ENCODE data around the gene NDRG4.
"Not testable (repeated sequence)": the region's sequence is repeated elsewhere in the genome, so short reads cannot be mapped to it uniquely, and the experiment has no call there.

The NDRG4 gene

DNA sequence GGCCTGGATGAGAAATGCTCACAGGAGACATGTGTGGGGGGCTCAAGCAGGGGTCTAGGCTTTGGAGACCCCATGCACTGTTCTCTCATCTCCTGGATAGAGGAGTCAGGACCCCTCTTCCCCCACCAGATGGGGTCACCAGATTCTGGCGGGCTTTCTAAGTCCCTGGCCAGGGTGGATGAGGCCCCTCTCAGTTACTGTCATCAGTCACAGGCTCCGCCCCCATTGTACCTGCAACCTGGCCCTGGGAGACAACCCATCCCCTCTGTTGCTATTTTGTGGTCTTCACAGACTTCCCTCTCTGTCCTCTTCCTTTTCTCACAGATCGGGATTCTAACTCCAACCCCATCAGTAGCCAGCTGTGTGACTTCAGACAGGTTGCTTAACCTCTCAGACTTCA, 33.5 kb upstream of the NDRG4 start:
- DNase-seq: no peak

DNA sequence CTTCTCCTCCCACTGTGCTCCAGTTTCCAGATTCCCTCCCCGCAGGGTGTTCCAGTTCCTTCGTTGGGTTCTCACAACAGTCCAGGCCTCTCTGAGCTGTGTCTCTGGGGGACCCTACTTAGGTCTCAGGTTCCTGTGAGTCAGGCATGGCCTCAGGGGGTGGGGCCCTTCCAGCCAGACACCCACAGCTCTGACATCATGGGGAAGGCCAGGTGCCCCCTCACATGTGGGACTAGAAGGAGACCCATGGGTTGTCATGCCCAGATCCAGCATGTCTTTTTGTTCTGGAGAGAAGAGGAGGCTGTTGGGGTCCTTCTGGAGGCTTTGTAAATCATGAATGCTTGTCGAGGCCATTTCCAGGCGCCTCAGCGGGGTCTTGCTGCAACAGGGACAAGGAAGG, 32.0 kb upstream of the NDRG4 start:
- DNase-seq: no peak

DNA sequence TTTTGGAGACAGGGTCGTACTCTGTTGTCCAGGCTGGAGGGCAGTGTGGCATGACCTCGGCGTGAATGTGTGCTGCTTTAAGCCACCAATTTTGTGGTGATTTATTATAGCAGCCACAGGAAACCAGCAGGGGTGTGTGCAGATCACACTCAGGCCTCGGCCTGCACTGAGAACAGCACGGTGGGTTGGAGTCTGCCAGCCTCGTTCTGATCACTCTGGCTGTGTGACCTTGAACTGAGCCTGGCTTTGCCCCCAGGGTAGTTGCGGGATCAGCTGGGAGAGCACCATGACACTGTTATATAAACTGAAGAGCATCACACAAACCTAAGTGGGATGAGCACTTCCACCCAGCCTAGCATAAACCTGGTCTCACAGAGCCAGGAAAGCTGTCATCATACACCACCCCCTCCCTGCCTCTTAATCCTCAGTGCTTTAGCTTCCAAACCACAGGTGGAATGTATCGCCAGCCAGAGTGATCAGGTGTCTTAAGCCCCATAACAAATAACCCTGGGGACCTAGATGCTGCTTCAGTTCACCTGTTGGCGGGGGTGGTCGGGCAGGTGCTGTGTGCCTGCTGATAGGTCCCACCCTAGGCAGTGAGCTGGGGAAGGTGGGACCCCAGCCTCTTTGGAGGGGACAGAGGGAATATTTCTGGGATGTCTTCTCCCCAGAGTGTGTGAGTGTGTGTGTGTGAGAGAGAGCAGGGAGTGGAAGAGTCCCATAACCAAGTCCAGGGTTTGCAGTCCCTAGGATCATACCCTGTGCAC, 28.6 kb upstream of the NDRG4 start:
- DNase-seq: no peak

DNA sequence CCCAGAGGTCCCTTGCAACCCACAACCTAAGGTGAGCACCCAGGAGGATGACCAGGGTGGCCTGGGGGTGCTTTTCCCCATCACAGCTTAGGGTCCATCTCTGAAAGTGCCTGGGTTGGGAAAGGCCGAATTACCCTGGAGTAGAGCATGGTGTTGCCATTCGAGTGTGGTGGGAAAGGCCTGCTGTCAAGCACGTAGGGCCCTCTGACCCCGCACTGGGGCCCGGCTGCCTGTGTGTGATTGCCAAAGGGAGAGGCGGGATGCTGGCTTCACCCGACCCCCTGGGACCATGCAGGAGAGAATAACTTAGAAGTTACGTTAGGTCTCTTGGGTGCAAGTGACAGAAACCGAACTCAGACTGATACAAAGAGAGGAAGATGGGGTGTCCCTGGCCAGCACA, 27.7 kb upstream of the NDRG4 start:
- DNase-seq: no peak

DNA sequence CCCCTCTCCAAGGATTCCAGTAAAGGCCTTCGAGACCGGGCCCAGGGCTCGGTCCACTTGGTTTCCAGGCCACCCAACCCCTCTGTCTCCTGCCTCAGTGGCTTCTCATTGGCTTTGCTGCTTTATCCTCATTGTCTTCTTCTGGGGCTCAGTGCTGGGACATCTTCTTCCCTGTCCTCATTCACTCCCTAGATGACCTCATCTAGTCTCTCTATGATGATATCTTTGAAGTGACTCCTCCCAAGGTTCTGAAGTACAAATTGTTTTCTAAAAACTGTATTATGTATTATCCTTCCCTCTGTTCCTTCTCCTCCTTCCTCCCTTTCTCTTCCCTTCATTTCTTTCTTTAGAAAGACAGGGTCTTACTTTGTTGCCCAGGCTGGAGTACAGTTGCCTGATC, 27.1 kb upstream of the NDRG4 start:
- DNase-seq: no peak

DNA sequence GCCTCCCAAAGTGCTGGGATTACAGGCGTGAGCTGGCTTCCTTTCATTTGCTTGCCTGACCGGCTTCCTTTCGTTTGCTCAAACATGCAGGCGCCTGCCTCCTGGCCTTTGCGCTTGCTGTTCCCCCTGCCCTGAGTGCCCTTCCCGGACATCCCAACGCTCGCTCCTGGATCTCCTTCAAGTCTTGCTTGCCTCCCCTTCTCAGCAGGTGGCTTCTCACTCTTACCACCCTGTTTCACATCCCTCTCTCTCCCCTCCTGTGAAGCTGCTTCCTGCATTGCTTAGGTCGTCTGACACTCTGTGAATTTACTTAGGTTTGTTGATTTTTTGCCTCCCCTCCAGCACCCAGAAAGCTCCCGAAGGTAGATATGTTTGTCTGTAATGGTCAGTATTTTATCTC, 25.6 kb upstream of the NDRG4 start:
- DNase-seq: no peak

DNA sequence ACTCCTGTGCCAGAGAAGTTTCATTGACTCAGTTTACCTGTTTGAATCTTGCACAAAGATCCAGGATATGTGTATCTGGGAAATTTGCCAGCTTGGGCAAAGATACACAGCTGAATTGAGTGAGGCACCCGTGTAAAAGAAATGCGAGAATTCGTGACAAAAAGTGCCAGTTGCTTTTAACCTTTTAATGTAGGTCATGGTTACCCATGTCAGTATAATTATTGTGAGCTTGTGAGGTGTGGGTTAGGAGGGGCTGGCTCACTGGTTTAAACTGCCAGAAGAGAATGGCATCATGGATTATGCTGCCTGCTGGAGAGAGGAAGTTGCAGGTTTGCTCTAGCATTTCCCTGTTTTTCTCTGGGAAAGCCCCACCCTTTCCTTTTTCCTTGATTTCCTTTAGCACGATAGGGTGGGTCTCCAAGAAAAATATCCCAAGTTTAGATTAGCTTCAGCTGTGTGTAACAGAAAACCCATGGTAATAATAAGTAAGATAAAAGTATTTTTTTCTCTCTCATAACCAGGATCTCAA, 24.8 kb upstream of the NDRG4 start:
- DNase-seq: no peak

DNA sequence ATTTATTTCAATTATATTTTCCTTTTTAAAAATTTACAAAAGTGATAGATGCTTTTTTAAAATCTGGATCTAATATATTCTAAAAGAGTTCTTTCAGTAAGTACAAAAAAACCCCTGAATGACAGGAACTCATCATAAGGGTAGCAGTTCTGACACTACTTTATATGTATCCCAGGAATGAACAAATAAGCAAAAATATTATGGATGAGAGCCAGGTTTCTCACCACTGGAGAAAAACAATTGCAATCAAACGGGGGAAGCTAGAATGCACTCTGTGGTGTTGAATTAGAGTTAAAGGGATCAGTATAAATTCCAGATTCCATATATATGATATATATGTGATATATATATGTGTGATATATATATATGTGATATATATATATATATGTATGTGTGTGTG, 23.2 kb upstream of the NDRG4 start:
- no peak for DNase-seq

DNA sequence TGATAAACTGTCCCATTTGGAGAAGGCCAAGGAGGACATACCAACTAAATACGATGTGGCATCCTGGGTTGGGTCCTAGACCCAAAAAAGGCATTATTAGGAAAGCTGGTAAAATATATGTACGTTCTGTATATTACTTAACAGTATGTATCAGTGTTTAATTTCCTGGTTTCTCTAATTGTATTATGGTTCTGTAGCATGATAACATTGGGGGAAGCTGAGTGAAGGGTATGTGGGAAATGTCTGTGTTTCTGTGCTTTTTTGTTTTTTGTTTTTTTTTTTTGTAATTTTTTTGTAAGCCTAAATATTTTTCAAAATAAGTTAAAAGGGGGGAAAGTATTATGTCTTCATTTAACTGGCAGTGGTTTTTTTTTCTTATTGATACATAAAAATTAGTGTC, 21.5 kb upstream of the NDRG4 start:
- DNase-seq: no peak

DNA sequence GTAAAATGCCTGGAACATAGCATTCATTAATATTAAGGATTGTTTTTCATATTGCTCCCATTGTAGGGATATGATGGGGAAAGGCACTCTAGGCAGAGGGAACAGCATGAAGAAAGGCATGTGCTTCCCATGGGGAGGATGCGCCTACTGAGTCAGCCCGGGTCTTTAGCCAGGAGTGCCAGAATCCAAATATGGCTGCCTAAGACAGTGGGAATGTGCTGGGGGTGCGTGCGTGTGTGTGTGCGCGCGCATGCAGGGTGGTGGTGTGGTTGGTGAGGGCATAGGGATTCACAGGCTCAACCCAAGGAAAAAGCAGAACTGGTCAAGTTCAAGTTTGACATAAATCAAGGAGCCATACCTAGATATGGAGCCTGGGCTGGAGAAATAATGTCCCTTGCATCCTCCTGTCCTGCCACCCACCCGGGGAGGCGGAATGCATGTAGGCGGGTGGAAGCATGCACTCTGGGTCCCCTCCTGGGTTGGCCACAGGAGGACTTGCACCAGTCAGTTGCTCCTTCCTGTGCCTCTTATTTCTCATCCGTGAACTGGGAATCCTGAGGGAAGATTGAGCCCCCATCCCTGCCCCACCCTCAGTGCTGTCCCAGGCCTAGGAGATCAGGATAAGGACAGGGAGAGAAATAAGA, 18.6 kb upstream of the NDRG4 start:
- no peak for DNase-seq

DNA sequence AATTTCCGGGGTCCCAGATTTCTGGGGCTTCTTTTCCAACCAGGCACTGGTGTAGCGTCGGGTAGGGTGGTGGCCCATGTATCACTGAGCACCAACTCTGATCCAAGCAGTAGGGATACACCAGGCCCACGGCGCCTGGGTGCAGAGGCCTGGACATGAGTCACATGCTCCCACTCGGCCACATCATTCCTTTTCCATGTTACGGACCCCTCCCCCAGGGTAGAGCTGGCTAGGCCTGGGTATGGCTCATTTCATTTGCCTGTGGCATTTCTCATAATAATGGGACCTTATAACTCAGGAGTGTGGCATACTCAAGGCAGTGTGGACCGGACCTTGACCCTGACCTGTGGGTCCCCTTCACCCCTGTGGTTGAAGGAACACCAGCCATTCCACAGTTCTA, 18.0 kb upstream of the NDRG4 start:
- no peak for DNase-seq

DNA sequence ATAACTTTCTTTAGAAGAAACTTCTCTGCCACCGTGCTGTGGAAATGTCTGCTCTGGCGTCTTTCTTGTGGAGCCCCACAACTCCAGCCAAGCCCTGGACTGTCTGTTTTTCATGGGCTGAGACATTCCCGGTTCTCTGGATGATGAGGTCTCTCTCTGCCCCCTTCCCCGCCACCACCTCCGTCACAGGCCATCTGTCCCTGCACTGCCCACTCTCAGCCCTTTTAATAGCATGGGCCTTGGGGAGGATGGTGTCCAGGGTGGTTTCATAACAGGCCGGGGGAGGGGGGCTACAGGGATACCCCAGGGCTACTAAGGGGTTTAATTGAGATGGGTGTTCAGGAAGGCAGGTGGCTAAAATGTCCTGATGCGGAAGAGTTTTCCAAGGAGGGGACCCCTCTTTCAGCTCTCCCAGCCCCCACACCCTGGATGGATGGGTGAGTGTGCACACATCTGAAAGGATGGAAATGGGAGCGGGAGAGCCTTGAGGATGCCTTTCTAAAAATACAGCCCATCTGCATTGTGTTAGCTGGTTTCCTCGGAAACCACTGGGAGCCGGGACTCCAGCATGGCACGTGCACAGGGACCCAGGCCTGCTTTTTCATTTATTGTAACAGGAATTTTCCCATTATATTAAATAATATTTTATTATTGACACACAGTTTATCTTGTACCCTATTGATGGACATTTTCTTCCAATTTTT, 14.6 kb upstream of the NDRG4 start:
- DNase-seq: no peak

DNA sequence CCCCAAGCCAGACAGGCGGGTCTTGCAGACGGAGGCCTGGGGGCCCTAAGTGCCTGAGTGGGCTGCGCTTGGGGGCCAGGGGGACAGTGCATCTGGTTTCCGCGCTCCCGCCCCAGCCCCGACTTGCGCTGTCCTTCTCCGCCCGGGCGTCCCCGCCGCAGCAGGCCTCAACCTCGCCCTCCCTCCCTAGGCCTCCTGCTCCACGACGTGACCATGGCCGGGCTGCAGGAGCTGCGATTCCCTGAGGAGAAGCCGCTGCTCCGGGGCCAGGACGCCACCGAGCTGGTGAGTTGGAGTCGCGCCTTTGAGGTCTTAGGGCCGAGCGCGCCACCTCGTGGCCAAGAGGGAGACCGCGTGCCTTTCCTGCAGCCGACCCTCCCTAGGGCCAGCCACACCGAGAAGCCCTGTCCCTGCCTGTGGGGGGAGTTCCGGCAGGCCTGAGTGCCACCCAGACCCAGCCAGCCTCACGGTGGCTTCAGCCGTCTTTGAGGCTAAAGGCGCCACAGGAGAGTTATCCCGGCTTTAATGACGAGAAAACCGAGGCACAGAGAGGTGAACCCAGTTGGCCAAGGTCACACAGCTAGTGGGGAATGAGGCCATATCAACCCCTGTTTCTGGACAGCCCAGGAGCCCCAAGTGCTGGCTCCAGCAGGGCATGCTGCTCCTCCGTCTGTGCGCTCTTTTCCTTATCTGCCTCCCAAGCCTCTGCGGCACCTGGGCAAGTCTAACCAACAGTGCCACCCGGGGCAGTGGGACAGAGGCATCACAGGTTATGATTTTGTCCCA, 12.2 kb upstream of the NDRG4 start:
- peak; percentile 32 to 66 (median 54) for DNase-seq

DNA sequence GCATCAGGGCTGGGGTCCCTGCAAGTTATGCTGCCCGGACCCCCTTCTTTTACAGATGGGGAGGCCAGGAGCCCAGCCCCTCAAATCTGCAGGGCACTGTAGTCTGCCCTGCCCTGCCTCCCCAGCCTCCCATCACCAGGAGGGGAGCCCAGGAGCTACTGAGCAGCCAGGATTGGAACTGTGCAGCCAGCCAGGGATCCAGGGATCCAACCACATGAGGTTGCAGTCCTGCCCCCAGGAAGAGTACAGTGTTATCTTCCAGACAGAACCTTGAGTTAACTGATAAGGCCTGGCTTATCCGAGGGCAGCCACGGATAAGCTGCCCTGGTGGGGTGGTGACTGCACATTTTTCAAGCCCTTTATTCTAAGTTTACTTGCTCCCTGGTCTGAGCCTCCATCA, 11.4 kb upstream of the NDRG4 start:
- DNase-seq: no peak

DNA sequence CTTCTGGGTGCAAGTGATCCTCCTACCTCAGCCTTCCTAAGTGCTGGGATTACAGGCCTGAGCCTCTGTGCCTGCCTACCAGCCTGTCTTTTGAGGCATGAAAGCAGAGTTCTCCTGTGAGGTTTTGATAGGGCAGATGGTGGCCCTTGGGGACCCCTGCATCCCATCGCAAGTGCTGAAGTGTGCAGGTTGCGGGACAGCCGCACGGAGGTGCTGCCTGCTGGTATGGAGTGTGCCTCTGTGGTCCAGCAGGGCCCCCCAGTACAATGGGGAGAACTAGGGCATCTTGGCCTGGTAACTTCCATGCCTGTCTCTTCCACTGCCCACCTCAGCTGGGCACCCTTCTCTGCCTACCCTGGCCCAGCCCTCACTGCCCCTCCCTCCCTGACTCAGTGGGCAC, 9.9 kb upstream of the NDRG4 start:
- no peak for DNase-seq

DNA sequence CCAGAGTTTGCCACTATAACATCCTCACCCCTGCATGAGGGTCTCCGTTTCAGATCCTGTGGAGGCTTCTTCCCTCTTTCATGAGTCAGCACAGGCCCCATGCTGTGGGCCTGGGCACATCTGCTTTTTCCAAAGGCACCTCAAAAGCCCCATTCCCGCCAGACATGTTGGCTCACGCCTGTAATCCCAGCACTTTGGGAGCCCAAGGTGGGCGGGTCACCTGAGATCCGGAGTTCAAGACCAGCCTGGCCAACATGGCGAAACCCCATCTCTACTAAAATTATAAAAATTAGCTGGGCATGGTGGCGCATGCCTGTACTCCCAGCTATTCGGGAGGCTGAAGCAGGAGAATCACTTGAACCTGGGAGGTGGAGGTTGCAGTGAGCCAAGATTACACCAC, 9.4 kb upstream of the NDRG4 start:
- DNase-seq: not testable (repeated sequence)

DNA sequence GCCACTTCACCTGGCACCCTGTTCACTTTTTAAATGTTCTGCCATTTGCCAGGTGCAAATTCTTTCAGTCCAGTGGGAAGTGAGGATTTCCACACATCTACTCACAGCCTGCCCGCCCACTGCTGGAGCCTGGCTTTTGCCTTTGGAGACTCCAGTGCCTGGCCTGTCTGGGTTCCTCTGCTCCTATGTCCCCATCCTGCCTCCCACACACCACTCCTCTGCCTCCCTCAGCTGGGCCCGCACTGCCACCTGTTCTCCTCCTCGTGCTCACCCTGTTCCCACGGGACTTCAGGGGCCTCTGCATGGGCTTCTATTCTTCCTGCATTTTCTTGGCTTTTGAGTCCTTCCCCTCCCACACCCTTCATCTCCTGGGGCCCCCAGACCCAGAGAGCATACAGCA, 7.9 kb upstream of the NDRG4 start:
- no peak for DNase-seq

DNA sequence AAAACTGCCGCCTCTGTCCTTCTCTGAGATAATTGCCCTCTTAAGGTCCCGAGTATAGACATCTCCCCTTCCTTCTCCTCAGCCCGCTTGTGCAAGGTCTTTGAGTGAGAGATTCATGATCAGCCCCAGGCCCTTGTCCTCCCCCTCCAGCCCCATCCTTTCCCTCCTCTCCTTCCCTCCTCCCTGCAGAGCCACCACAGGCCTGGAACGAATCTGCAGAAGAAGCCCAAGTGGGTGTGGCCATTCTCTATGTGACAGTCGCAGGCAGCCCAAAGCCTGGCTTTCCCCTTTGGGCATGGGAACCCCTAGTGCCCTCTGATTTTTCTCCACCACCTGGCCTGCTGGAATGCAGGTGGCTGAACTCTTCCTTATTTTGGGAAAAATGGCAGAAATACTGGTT, 7.2 kb upstream of the NDRG4 start:
- no peak for DNase-seq

DNA sequence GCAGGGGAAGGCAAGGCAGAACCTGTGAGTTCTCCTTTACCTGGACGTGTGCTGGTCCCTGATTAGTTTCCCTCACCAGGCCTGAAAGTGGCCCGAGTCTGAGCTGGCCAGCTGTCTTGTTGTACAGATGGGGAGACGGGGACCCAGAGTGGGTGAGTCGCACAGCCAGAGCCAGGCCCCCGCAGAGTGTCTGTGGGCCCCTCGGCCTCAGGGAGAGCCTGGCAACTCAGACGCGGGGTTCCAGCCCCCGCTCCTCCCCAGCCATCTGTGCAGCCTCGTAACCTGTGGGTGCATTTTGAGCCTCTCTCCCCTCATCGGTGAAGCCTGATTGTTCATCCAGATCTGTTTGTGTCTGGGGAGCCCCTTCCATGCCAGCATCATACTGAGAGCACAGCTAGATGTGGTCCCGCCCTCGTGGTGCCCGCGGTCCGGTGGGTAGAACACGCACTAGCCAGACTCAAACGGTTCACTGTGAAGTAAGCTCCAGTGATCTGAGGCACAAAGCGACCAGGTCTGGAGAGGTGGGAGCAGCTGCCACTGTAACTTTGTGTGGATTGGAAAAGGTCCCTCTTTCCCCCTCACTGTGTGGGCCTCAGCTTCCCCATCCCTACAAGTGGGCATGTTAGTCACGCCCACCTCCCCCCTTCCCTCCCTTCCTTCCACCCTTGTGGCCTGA, 6.0 kb upstream of the NDRG4 start:
- no peak for DNase-seq

DNA sequence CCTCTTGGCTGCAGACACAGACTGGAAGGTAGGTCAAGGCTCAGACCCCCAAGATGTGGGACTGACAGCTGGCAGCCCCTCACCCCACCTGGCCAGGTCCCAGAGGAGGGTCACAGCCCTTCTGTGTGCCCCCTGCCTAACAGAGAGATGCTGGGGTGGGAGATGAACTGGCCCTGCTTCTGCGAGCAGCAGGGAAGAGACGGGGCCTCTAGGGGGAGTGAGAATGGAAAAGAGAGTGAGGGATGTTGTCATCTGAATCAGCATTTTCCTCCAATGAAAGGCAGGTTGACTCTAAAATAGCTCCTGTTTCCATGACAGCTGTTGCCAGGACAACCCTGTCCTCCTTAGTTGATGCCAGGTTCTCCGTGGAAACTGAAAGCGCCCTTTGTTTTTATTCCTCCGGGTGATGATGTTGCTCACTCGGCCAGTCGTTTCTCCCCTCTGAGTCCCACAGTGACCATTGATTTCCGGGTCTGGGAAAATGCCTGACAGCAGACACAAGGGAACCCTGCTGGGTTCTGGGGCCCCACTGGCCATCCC, 4.9 kb upstream of the NDRG4 start:
- no peak for DNase-seq

DNA sequence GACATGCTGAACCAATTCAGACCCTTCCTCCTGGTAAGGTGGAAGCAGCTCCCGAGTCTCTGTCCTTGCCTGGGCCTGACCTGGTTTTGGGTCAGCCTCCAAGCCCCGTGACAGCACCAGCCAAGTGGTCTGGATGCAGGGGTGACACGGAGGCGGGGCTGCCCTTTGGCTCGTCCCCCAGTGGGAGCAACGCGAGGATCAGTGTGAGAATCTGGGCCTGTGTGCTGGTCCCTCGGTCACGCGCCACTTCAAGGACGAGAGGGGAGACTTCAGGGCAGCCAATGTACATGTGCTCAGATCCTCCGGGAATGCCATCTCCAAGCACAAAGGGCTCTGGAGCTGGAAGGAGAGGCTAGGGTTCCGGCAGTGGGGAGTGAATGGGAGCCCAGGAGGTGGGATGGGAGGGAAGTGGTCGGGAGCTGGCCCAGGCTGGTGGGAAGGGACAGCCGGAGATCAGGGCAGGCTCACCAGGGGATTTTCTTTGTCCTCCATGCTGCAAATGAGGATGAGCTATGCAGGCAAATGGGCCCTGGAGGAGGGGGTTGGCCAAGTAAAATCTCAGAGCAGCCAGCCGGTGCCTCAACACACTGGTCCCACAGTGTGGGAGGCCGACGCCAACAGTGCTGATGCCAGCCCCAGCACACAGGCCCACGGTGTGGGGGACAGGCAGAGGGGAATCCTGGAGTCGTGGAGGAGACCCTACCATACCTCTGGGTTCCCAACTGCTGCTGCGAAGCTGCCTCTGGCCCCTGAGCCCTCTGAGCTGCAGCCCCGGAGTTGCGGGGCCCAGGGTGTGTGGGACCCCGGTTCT, 4.2 kb upstream of the NDRG4 start:
- DNase-seq: no peak

All from activated naive CD4-positive, alpha-beta T cell (primary cell).